ENCODE measurements around the gene ADAT3.
"Not testable (repeated sequence)": the region's sequence is repeated elsewhere in the genome, so short reads cannot be mapped to it uniquely, and the experiment has no call there.

ADAT3 gene

DNA sequence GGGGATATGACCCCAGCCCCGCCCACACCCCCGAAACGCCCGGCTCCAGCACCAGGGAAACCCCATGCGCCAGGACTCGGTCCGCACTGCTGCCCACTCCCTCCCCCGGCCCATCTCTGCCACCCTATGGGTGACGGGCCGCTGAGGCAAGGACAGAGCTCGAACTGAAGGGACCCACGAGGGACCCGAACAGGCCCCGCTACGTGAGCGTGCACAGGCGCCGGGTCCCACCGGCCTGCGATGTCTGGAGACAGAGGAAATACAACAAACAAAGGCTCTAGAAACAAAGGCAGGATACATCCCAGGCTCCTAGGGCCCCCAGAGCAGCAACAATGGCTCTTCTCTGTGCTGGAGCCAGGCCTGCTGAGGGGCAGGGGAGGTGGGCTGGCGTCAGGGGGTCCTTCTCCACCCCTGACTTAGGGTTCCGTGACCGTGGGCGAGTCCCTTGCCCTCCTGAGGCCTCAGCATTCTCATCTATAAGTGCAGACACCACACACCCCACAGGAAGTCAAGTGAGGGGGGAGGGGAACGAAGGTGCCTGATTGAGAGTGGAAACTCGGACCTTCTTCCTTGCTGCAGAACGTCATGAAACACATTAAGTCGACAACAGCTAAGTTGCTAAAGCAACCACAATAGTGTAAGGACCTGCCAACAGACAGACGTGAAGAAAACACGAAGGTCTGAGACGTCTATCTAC lies 23.0 kb upstream of the ADAT3 start:
- no peak for DNase-seq (ENCODE audit: insufficient read length, low spot score)
- FAIRE-seq = no peak

DNA sequence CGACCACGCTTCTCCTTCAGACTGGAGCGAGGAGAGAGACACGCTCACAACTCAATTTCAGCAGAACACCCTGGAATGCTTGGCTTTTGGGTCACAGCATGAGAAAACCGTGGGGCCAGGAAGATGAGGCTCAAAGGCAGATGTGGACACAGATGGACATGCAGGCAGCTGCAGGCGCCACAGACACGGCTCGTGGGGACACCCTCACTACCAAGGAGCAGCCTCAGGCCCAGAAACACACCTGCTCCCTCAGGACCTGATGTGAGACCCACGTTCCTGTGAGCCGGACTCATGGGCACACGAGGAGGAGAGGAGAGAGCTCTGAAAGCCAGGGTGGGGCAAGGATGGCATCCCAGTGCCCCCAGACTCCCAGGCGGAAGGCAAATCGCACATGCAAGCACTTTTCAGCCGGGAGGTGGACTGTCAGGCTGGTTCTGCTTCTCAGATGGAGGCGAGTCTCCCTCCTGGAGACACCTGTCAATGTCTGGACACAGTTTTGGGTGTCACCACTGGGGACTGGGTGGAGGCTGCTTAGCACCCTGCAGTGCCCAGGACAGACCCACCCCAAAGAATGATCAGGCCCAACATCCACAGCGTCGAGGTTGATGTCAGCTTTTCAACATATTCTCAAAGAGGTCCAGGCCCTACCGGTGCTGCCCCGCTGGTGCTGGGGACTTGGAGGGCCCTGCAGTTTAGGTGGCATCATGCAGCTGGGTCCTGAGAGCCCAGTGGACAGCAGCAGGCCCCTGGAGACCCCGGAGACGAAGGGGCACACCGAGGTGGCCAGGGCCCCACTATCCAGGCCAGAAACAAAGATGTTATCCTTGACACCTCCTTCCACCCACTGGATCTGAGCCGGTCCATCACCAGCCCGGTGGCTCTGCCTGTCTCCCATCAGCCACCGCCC lies 22.2 kb upstream of the ADAT3 start:
- FAIRE-seq (no peak), DNase-seq (ENCODE audit: insufficient read length, low spot score) (no peak)

DNA sequence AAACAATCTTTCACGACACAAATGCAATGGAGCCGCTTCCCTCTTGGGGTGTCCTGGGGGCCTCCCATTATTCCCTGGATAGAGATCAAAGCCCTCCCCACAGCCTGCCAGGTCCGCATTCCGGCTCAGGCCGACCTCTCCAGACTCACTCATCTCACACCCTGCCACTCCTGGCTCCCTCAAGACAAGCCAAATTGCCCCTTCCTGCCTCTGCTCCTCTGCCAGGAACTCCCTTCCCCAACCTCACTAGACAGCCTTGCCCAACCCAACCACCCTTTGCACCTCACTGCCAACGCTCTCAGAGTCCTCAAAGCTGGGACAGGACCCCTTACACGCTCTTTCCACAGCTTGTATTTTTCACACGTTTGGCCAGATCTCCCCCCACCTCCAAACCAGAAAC lies 21.4 kb upstream of the ADAT3 start:
- DNase-seq (ENCODE audit: insufficient read length, low spot score) (no peak), FAIRE-seq (no peak)

DNA sequence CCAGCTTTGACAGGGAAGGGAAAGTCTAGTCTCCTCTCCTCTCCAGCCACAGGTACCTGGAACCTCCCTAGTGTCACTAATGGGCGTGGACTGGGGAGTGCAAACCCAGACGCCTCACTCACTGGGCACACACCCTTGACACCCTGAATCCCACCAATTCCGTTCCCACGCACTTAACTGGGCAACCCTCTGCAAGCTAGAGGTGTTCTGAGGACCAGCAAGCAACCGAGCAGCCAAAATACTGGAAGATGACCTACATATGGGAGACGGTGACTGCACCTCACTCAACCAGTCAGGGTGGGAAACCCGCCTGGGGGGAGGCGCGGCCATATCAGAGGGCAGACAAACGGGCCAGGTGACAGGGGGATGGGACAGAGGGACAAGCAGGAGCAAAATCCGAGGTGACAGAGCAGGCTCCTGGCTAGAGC lies 20.9 kb upstream of the ADAT3 start:
- FAIRE-seq = peak; percentile 81
- no peak for DNase-seq (ENCODE audit: insufficient read length, low spot score)

DNA sequence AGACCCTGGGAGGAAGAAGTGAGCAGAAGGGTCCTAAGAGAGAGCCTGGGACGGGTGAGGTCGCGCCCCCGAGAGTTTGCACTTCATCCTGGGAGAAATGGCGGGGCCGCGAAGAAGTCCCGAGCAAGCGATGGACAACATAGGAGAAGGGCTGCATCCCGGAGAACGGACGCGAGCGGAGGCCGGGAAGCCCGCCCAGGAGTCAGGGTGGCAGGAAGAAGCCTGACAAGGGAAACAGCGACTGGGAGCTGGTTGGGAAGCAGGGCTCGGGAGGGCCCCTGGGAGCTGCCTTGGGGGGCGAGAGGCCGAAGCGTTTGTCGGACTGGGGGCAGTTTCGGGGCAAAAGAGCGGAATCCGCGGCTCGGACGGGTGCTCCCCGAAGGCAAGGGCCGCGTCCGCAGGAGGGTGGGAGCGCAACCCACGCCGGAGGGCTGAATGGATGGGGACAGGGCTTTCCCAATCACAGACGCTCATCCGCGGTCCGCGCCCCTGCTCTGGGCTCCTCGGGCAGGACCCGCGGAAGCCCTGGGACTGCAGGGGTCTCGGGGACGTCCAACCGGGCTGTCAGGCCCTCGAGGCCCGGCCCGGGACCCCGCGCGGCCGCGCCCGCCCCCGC lies 20.4 kb upstream of the ADAT3 start:
- DNase-seq (ENCODE audit: insufficient read length, low spot score) (no peak), FAIRE-seq (no peak)

DNA sequence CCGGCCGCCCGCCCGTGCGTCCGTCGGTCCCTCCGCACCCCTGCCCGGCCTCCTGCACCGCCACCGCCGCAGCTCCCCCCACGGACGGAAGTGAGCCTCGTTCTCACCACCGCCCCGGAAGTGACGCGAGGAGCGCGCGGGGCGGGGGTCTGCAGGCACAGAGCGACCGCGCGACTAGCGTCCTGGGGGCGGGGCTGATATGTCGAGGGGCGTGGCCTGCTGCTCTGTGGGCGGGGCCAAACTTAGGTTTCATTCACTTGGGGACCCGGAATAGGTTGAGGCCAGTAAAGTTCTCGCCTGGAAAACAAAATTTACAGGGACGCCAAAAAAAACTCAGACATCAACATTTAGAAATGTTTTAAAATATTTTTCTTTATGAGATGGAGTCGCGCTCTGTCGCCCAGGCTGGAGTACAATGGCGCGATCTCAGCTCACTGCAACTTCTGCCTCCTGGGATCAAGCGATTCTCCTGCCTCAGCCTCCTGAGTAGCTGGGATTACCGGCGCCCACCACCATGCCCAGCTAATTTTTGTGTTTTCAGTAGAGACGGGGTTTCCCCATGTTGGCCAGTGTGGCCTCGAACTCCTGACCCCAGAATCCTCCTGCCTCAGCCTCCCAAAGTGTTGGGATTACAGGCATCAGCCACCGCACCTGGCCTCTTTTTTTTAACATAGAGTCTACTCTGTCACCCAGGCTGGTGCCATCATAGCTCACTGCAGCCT lies 19.6 kb upstream of the ADAT3 start, which contains the start of gene ABHD17A:
Gene ABHD17A, minus strand, starts transcription at position 99 of the 722 bp plus-strand sequence. CDS start 3,930 bp downstream, outside the sequence.
- DNase-seq (ENCODE audit: insufficient read length, low spot score) (peak; percentile 99), FAIRE-seq (peak; percentile 98)

DNA sequence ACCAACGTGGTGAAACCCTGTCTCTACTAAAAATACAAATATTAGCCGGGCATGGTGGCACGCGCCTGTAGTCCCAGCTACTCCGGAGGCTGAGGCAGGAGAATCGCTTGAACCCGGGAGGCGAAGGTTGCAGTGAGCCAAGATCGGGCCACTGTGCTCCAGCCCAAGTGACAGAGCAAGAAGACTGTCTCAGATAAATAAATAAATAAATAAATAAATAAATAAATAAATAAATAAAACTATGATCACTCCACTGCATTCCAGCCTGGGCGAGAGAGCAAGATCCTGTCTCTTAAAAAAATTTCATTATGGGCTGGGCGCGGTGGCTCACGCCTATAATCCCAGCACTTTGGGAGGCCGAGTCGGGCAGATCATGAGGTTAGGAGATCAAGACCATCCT lies 18.8 kb upstream of the ADAT3 start:
- not testable (repeated sequence) for DNase-seq (ENCODE audit: insufficient read length, low spot score); FAIRE-seq

DNA sequence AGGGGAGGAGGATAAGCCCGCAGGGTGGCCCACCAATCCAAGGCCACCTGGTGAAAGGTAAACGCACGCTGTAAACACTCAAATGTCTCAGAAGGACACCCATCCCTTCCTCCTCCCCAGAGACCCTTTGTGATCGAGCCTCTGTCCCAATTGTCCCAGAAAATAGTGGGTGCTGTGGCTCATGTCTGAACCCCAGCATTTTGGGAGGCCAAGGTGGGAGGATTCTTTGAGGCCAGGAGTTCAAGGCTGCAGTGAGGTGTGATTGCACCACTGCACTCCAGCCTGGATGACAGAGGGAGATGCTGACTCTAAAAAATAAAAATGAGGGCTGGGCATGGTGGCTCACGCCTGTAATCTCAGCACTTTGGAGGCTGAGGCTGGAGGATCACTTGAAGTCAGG lies 16.8 kb upstream of the ADAT3 start:
- DNase-seq (ENCODE audit: insufficient read length, low spot score) (no peak), FAIRE-seq (no peak)

DNA sequence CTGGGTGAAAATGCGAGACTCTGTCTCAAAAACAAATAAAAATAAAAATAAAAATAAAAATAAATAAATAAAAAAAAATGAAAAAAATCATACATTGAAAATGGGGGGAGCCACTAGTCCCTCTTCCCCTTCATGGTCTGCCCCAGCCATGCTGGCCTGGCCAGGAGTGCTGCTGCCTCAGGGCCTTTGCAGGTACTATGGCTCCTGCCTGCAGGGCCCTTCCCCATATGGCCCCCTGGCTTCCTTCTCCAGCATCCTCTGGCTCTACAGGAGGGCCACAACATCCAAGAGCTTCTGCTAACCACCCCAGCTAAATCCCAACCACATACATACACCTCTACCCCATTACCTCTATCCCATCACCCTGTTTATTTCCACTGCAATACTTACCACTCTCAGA lies 15.3 kb upstream of the ADAT3 start:
- FAIRE-seq = no peak
- DNase-seq (ENCODE audit: insufficient read length, low spot score) = no peak

DNA sequence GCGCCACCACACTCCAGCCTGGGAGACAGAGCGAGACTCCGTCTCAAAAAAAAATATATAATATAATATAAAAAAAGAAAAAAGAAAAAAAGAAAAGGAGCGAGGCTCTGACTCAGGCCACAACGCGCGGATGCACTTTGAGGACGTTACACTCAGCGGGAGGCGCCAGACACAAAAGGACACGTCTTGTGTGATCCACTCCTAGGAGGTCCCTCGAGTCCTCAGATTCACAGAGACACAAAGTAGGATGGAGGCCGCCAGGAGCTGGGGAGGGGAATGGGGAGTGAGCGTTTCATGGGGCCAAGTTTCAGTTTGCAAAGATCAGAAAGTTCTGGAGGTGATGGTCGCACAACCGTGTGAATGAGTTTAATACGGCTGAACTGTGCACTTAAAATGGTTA lies 11.4 kb upstream of the ADAT3 start:
- FAIRE-seq = no peak
- no peak for DNase-seq (ENCODE audit: insufficient read length, low spot score)

DNA sequence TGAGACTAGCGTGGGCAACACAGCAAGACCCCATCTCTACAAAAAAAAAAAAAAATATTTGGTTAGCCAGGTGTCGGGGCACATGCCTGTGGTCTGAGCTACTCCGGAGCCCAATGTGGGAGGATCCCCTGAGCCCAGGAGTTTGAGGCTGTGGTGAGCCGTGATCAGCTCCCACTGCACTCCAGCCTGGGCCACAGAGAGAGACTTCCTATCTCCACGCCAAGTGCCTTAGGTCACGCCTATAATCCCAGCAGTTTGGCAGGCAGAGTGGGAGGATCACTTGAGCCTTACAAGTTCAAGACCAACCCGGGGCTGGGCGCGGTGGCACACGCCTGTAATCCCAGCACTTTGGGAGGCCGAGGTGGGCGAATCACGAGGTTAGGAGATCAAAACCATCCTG lies 8.7 kb upstream of the ADAT3 start:
- no peak for FAIRE-seq

DNA sequence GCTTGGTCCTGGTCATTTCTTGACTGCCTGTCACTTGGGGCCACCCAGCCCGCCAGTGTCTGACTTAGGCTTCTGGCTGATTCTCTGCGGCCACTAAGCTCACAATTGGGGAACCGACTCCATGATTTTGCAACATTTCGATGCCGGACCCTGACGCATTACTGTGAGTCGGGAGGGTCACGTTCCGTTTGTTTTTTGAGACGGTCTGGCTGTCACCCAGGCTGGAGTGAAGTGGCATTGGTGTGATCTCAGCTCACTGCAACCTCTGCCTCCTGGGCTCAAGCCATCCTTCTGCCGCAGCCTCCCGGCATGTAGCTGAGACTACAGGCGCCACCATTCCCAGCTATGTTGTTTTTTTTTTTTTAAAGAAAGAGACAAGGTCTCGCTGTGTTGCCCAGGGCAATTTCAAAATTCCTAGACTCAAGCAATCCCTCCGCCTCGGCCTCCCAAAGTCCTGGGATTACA lies 3.2 kb upstream of the ADAT3 start:
- DNase-seq (ENCODE audit: insufficient read length, low spot score) = no peak
- FAIRE-seq = no peak

More for the DNA sequence above, 8.7 kb upstream of the ADAT3 start:
- no peak for DNase-seq (ENCODE audit: insufficient read length, low spot score)

DNA sequence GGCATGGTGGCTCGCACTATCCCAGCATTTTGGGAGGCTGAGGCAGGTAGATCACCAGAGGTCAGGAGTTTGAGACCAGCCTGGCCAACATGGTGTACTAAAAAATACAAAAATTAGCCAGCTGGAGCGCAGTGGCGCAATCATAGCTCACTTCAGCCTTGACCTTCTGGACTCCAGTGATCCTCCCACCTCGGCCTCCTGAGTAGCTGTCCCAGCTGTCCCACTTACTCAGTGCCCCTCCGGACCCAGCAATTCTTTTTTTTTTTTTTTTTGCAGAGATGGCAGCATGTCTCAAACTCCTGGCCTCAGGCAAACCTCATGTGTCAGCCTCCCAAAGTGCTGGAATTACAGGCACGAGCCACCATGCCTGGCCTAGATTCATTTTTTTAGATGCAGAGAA lies 2.3 kb upstream of the ADAT3 start:
- DNase-seq (ENCODE audit: insufficient read length, low spot score) (no peak), FAIRE-seq (no peak)

DNA sequence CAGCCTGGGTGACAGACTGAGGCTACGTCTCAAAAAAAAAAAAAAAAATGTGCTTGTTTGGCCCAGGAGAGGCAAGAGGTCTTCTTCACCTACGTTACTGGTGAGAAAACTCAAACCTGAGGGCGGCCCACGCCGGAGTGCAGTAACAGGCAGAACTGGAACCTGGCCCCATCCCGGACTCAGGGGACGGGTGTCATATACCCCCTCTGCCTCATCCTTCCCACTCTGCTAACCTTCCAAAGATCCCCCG lies 414 bp upstream of the ADAT3 start:
- no peak for DNase-seq (ENCODE audit: insufficient read length, low spot score)
- no peak for FAIRE-seq

DNA sequence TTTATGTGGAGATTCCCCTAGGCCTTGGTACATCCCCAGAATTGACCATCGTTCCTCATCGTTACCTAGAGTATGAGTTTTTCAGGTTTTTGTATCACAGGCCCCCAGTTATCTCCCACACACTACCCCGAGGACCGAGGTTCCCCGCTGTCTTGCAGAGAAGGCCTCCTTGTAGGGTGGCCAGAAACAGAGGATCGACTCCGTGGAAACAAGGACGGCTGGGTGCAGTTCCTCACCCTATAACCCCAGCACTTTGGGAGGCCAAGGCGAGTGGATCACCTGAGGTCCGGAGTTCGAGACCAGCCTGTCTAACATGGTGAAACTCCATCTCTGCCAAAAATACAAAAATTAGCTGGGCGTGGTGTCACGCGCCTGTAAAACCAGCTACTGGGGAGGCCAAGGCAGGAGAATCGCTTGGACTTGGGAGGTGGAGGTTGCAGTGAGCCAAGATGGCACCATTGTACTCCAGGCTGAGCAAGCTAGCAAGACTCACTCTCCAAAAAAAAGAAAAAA lies 720 bp downstream of the ADAT3 start:
- DNase-seq (ENCODE audit: insufficient read length, low spot score) (no peak), FAIRE-seq (no peak)

DNA sequence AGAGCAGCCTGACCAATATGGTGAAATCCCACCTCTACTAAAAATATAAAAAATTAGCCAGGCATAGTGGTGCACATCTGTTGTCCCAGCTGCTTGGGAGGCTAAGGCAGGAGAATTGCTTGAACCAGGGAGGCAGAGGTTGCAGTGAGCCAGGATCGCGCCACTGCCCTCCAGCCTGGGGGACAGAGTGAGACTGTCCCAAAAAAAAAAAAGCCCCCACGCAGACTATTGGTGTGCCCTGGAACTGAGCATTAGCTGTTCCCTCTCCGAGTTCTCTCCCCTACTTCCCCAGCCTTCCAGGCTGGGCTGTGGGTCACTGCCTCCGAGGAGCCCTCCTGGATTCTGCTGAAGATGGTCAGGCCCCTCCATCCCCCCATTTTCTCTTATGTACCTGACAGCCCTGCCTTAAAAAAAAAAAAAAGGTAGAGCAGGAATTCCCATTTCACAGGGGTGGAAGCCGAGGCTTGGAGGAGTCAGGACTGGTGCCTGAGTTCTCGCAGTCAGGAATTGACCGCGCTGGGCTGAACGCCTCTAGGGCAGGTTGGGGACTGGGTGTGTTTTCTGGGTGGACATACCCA lies 1.9 kb downstream of the ADAT3 start:
- DNase-seq (ENCODE audit: insufficient read length, low spot score) (no peak), FAIRE-seq (no peak)

DNA sequence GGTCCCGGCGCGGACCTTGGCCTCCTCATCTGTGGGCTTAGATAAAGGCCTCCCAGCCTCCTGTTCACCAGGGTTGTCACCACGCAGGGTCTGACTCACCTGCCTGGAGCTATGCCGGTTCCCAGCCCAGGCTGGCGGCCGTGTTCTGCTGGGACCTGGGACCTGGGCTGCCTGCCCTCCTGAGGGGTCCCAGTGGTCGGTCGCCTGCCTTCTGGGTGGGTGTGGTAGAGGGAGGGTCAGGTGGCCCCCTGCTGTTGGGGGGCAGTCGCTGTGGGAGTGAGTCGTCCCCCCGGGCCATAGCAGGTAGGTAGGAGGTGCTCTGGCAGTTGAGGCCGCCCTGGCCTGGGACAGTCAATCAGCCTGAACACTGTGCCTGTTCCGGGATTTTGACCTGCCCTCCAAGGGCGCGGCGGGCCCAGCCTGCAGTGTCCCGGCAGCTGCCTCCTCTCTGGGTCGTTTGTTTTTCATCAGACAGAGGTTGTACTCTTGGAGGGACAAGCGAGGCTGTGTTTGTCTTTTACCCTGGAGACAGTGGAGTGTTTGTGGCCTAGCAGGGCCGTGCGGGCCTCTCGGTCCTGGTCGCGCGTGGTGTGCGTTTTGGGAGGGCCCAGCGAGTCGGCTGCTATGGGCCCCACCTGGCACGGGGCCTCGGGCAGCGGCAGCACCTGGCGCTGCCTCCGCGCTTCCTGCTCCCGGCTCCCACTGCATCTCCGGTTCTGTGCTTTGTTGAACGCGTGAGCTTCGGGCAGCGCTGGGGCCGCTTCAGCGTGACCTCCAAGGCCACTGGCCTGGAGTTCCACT lies 2.6 kb downstream of the ADAT3 start:
- FAIRE-seq = no peak

DNA sequence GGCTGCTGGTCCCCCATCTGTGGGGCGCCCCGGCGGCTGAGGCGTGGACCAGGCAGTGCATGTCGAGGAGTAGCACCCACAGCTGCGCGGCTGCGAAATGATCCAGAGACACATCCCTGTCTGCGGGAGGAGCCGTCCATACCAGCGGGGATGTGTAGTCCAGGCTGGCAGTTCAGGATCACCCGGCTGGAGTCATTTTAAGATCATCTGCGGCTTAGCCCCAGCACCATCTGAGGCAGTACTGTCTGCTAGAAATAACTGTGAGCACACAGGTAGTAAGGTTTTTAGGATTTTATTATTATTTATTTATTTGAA lies 3.1 kb downstream of the ADAT3 start:
- FAIRE-seq (no peak), DNase-seq (ENCODE audit: insufficient read length, low spot score) (no peak)

More for the DNA sequence above, 2.6 kb downstream of the ADAT3 start:
- no peak for DNase-seq (ENCODE audit: insufficient read length, low spot score)

DNA sequence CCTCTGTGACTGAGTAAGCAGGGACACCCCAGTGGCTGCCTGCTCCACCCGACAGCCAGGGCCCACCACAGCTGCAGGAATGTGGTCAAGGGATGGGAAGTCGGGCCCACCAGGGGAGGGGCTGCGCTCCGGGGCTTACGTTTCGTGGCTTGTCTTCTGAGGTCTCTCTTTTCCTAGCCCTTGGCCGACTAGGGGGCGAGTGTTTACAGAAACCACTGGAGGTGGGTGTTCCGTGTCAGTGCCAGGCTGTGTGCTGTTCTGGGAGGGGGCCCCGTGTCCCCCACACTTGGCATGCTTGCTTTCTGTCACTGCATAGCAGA lies 4.5 kb downstream of the ADAT3 start:
- FAIRE-seq = no peak
- no peak for DNase-seq (ENCODE audit: insufficient read length, low spot score)

DNA sequence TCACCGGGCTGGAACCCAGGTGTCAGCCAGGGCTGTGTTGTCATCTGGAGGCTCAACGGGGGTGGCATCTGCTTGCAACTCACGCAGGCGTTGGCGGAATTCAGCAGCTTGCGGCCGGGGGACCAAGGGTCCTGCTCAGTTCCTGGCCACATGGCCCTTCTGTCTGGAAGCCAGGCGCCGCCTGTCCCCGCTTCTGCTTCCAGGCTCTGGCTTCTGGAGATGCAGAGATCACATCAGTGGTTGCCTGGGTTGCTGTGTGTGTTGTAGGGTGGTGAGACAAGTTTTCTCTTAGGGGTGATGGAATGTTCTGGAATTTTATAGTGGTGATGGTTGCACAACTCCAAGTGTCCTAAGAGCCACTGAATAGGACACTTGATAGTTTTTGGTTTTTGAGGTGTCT lies 5.0 kb downstream of the ADAT3 start:
- no peak for DNase-seq (ENCODE audit: insufficient read length, low spot score)

More for the DNA sequence above, 5.0 kb downstream of the ADAT3 start:
- no peak for FAIRE-seq

Data from GM19239 (cell line).